K562 (cell line): ENCODE measurements around the gene LGR6. TPM values are rescaled to one million over a fixed set of nuclear protein-coding genes. Genes with fewer than 3 reads are reported as not detected.

Source experiments
- ATAC-seq: fragments of 200-7000 bp; cut with Tn5 transposase; 3 replicates; pipeline ENCODE4 v1.9.1; 2020; ENCODE audit warnings: moderate library complexity
- BruUV-seq: library from RNA; stranded (reverse); fragments of 400-500 nt; replicated peaks from 2 replicates; lab custom pipeline; 2021; lab: Mats Ljungman, UMichigan
- CTCF ChIA-PET: fragments of 300-600 bp; formaldehyde crosslinking; extraction: SDS; loops from one replicate; lab custom pipeline; 2021; ENCODE audit warnings: low intra/inter-chr PET ratio; lab: Yijun Ruan, JAX
- POLR2A ChIA-PET: fragments of 300-600, 350-650 bp; sonication (Branson Sonifier 250); formaldehyde crosslinking; extraction: SDS; loops from one replicate; lab custom pipeline; 2021; ENCODE audit warnings: antibody characterized with exemption, inconsistent platforms; lab: Yijun Ruan, JAX
- DNase-seq, 4 experiments: peaks; one replicate each; pipeline versions ENCODE4 v3.0.0 to v3.0.0-alpha.2; 2011 to 2018; ENCODE audit warnings: low spot score in 3 of 4, mixed read lengths in 3 of 4; ENCODE audit errors: extremely low read depth in 1 of 4
- FAIRE-seq: peaks from 2 replicates; lab custom pipeline; 2011; peaks lifted over from hg19 to GRCh38; lab: Jason Lieb, UNC
- H2AFZ ChIP-seq: 2 replicates; pipeline ENCODE4 v1.6.0; 2011; ENCODE audit warnings: low read depth, low read length, control low read depth, inconsistent platforms
- H3K27ac ChIP-seq: fragments of 200-600 bp; 3 replicates; pipeline ENCODE4 v1.8.0; 2011; ENCODE audit warnings: low read depth, mild to moderate bottlenecking, control low read depth, inconsistent platforms, low read length, moderate library complexity, mixed read lengths; ENCODE audit errors: extremely low read depth
- H3K27me3 ChIP-seq, 2 experiments: fragments of 300-600 bp in 1 of 2; 2 replicates in 1 of 2; 3 replicates in 1 of 2; pipeline versions ENCODE4 v1.6.0 to v1.8.0; 2011; ENCODE audit warnings: inconsistent platforms in 2 of 2, low read length in 2 of 2, mild to moderate bottlenecking in 1 of 2, mixed read lengths in 1 of 2, moderate library complexity in 1 of 2; ENCODE audit not compliant: control insufficient read depth in 2 of 2, insufficient read depth in 2 of 2
- H3K36me3 ChIP-seq: fragments of 300-600 bp; 3 replicates; pipeline ENCODE4 v1.8.0; 2011; ENCODE audit warnings: mild to moderate bottlenecking, low read length, inconsistent platforms; ENCODE audit not compliant: control insufficient read depth, insufficient read depth
- H3K4me1 ChIP-seq, 2 experiments: fragments of 200-600 bp in 1 of 2; replicated peaks in 1 of 2; 2 replicates in 1 of 2; 3 replicates in 1 of 2; pipeline versions ENCODE4 v1.5.1 to v1.8.0; 2011; ENCODE audit warnings: inconsistent platforms in 2 of 2, low read length in 2 of 2, mild to moderate bottlenecking in 1 of 2, mixed read lengths in 1 of 2, moderate library complexity in 1 of 2; ENCODE audit not compliant: control insufficient read depth in 2 of 2, insufficient read depth in 2 of 2
- H3K4me2 ChIP-seq: 2 replicates; pipeline ENCODE4 v1.6.1; 2011; ENCODE audit warnings: low read length, control low read depth, inconsistent platforms, mixed read lengths; ENCODE audit not compliant: insufficient read depth
- H3K4me3 ChIP-seq: fragments of 200-600 bp; sonication (generic), shearing (Covaris generic); 2 replicates; pipeline ENCODE4 v1.5.1; 2016; ENCODE audit warnings: control low read depth, inconsistent platforms
- H3K79me2 ChIP-seq: fragments of 200-600 bp; 3 replicates; pipeline ENCODE4 v1.8.0; 2011; ENCODE audit warnings: low read length, inconsistent platforms; ENCODE audit not compliant: control insufficient read depth, insufficient read depth
- H3K9ac ChIP-seq, 2 experiments: 2 replicates each; pipeline versions ENCODE4 v1.6.0 to v1.6.1; 2011; ENCODE audit warnings: low read depth in 2 of 2, low read length in 2 of 2, control low read depth in 1 of 2, inconsistent platforms in 1 of 2, mild to moderate bottlenecking in 1 of 2, mixed read lengths in 1 of 2; ENCODE audit not compliant: insufficient read depth in 1 of 2
- H3K9me1 ChIP-seq: one replicate; pipeline ENCODE4 v1.6.0; 2011; ENCODE audit warnings: inconsistent platforms, mild to moderate bottlenecking, low read length, moderate library complexity; ENCODE audit not compliant: control insufficient read depth, insufficient read depth
- H3K9me3 ChIP-seq: replicated peaks from 2 replicates; pipeline ENCODE4 v1.5.1; 2011; ENCODE audit warnings: low read depth, low read length, inconsistent platforms; ENCODE audit not compliant: control insufficient read depth, insufficient read depth
- H4K20me1 ChIP-seq: replicated peaks from 2 replicates; pipeline ENCODE4 v1.6.1; 2011; ENCODE audit warnings: low read length, inconsistent platforms, mixed read lengths; ENCODE audit not compliant: control insufficient read depth, insufficient read depth
- BHLHE40 ChIP-seq: IDR thresholded peaks from 2 replicates; pipeline ENCODE4 v1.6.1; 2011; ENCODE audit warnings: low read length, improper control_type of control experiment
- CBFA2T3 ChIP-seq: fragments of 450-650 bp; IDR thresholded peaks from 2 replicates; pipeline ENCODE4 v1.6.1; 2017
- CXXC5 ChIP-seq: fragments of 250-450 bp; sonication (Bioruptor Pico); IDR thresholded peaks from 2 replicates; pipeline ENCODE4 v1.8.0; 2022; ENCODE audit warnings: inconsistent platforms, mild to moderate bottlenecking, moderate library complexity
- FOS ChIP-seq: IDR thresholded peaks from 3 replicates; pipeline ENCODE4 v1.6.1; 2011; ENCODE audit not compliant: insufficient read length; ENCODE audit errors: extremely low read depth
- HMG20A ChIP-seq: fragments of 450-650 bp; formaldehyde crosslinking; conservative IDR thresholded peaks from 2 replicates; pipeline ENCODE4 v1.4.0; 2020; ENCODE audit warnings: mild to moderate bottlenecking, mixed read lengths
- ZNF347 ChIP-seq: fragments of 450-650 bp; formaldehyde crosslinking; IDR thresholded peaks from 2 replicates; pipeline ENCODE4 v1.4.0; 2020; ENCODE audit warnings: low read depth, mild to moderate bottlenecking, moderate library complexity
- ZNF431 ChIP-seq: sonication (generic); formaldehyde crosslinking; IDR thresholded peaks from 2 replicates; pipeline ENCODE4 v1.8.0; 2022; ENCODE audit warnings: mild to moderate bottlenecking, missing genetic modification reagents
- in situ Hi-C: fragments of 300-500 bp; cut with MboI; formaldehyde crosslinking; loops from 4 replicates; pipeline ENCODE4 v1.15.0; 2018; ENCODE audit warnings: inconsistent platforms, mixed read lengths
- intact Hi-C: fragments of 100-400 bp; cut with micrococcal nuclease; formaldehyde crosslinking; loops from 2 replicates; pipeline ENCODE4 v1.14.2; 2022
- polyA plus RNA-seq, 8 experiments: library from polyadenylated mRNA; depleted of rRNA in 4 of 8; stranded (reverse) in 5 of 8; unstranded in 3 of 8; fragments of >200 nt; fragmentation: Nextera tagmentation in 2 of 8; fragmentation: Illumina TruSeq in 1 of 8; extraction: Ambion mirVana in 2 of 8; extraction: Trizol in 1 of 8; gene quantifications; 2 replicates each; pipeline versions ENCODE4 v1.2.1 to v1.2.3, GENCODE V29; 2011 to 2014; ENCODE audit warnings: inconsistent platforms in 1 of 8, missing spikeins in 1 of 8
- total RNA-seq, 7 experiments: library from RNA; depleted of rRNA in 6 of 7; stranded (reverse); fragments of >200 nt in 6 of 7; fragmentation: Illumina TruSeq in 2 of 7; extraction: Trizol in 2 of 7; gene quantifications; 2 replicates each; pipeline versions ENCODE4 v1.2.1 to v1.2.3, GENCODE V29; 2011 to 2021; ENCODE audit warnings: low replicate concordance in 1 of 7
- TF ChIP-seq, protein P1 (sequence below): sonication (generic); IDR thresholded peaks from 2 replicates; pipeline ENCODE4 v1.6.1; 2016

The LGR6 gene
- total and polyA plus RNA-seq, 9 of the 15 experiments (the other 6 are each of a cell fraction or from before 2014, with no cell fraction given), result 0.01 to 0.54 (median 0.17) TPM; not detected in 1

DNA sequence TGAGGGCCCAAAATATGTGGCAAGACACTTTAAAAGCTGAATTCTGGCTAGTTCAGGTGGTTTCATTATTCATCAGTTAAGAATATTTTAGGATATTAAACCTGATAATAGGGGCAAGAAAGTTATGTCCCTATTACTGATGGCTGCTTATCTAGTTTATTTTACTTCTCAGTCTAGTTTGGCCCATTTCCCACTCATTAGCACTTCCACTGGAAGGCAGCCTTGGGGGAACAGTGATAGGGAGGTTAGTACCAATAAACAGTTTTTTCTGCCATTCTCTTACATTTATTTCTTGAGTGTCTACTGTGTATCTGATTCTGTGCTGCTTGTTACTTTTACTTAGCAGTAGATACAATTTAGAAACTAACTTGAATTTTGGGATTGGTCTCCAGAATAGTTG, 163.9 kb downstream of the LGR6 start:
- DNase-seq, result peak in 2 of 4 experiments; percentile 31 to 36
- CTCF ChIA-PET, result no interaction called here
- no peak overlapping the region for H3K4me3 ChIP-seq
- TF ChIP-seq BHLHE40 (no peak), CXXC5 (CRISPR knock-in tag) (no peak), ZNF431 (CRISPR knock-in tag) (no peak), FOS (no peak), CBFA2T3 (no peak), ZNF347 (no peak), HMG20A (CRISPR knock-in tag) (no peak)
- TF ChIP-seq, protein P1, sequence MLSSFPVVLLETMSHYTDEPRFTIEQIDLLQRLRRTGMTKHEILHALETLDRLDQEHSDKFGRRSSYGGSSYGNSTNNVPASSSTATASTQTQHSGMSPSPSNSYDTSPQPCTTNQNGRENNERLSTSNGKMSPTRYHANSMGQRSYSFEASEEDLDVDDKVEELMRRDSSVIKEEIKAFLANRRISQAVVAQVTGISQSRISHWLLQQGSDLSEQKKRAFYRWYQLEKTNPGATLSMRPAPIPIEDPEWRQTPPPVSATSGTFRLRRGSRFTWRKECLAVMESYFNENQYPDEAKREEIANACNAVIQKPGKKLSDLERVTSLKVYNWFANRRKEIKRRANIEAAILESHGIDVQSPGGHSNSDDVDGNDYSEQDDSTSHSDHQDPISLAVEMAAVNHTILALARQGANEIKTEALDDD, result peak; percentile 32; the same call in 1 of the 2 replicates
- POLR2A ChIA-PET, result interaction anchor here (0.6 kb wide), 1 partner anchor 1568 kb away, joined by 3 read pairs; no protein-coding TSS in a partner anchor
- intact Hi-C loops, result no loop called here
- H4K20me1 ChIP-seq, result no peaks in the 10 kb centered on the region; the same call in 1 of the 2 replicates
- no peak overlapping the region for H3K9ac ChIP-seq
- in situ Hi-C loops, result no loop called here
- no peak overlapping the region for H3K4me2 ChIP-seq
- no peak overlapping the region for H2AFZ ChIP-seq
- ATAC-seq, result no peak
- no peaks in the 10 kb centered on the region for H3K9me1 ChIP-seq
- H3K27me3 ChIP-seq, result no peaks in the 10 kb centered on the region
- peaks cover 64% of the 10 kb centered on the region for H3K79me2 ChIP-seq
- no peaks in the 10 kb centered on the region for H3K36me3 ChIP-seq
- H3K4me1 ChIP-seq, result peaks cover 5 to 8% of the 10 kb centered on the region in 2 experiments; a peak in 2 of 5 replicates
- FAIRE-seq, result no peak
- no TSS peak for BruUV-seq
- no peaks in the 10 kb centered on the region for H3K9me3 ChIP-seq
- no peak overlapping the region for H3K27ac ChIP-seq
